AG20443 (cell line): ENCODE measurements around the gene PEX13.
"Not testable (repeated sequence)": the region's sequence is repeated elsewhere in the genome, so short reads cannot be mapped to it uniquely, and the experiment has no call there.

ENCODE experiments used
- DNase-seq: peaks from one replicate; pipeline ENCODE4 v3.0.0; 2012; ENCODE audit warnings: low spot score, mixed read lengths

Gene PEX13

GRCh38 chr2:61017556-61018317 lies at the start of gene PEX13, which contains the start of gene PUS10:
Gene PEX13 (plus strand): TSS chr2:61017720. CDS start chr2:61017760, 40 bp downstream.
Gene PUS10 (minus strand): TSS chr2:61018255. CDS start chr2:61011890, 6,365 bp downstream.
- DNase-seq = peak; percentile 91

- DNase-seq = no peak
Measured at GRCh38 chr2:60972889-60973656, 44.4 kb upstream of the PEX13 start.

- no peak for DNase-seq
Measured at GRCh38 chr2:60973705-60974104, 43.8 kb upstream of the PEX13 start.

- no peak for DNase-seq
Measured at GRCh38 chr2:60974652-60975051, 42.9 kb upstream of the PEX13 start.

GRCh38 chr2:60976256-60976850 lies 41.2 kb upstream of the PEX13 start:
- DNase-seq = no peak

GRCh38 chr2:60976875-60977561 lies 40.5 kb upstream of the PEX13 start:
- no peak for DNase-seq

GRCh38 chr2:60977562-60977895 lies 40.0 kb upstream of the PEX13 start:
- DNase-seq = no peak

GRCh38 chr2:60979231-60979630 lies 38.3 kb upstream of the PEX13 start:
- DNase-seq = no peak

GRCh38 chr2:60980071-60980815 lies 37.3 kb upstream of the PEX13 start:
- DNase-seq = no peak

GRCh38 chr2:60982066-60982465 lies 35.5 kb upstream of the PEX13 start:
- not testable (repeated sequence) for DNase-seq

- no peak for DNase-seq
Measured at GRCh38 chr2:60984720-60985119, 32.8 kb upstream of the PEX13 start.

- no peak for DNase-seq
Measured at GRCh38 chr2:60987041-60987440, 30.5 kb upstream of the PEX13 start.

GRCh38 chr2:60987656-60988055 lies 29.9 kb upstream of the PEX13 start:
- DNase-seq = not testable (repeated sequence)

GRCh38 chr2:60989259-60989658 lies 28.3 kb upstream of the PEX13 start:
- no peak for DNase-seq

GRCh38 chr2:60991644-60992043 lies 25.9 kb upstream of the PEX13 start:
- no peak for DNase-seq

- DNase-seq = no peak
Measured at GRCh38 chr2:60992985-60993392, 24.5 kb upstream of the PEX13 start.

GRCh38 chr2:60994131-60994530 lies 23.4 kb upstream of the PEX13 start:
- no peak for DNase-seq

- DNase-seq = peak; percentile 34
Measured at GRCh38 chr2:60998628-60999545, 18.6 kb upstream of the PEX13 start.

GRCh38 chr2:61005736-61006135 lies 11.8 kb upstream of the PEX13 start:
- DNase-seq = no peak

GRCh38 chr2:61006486-61007105 lies 10.9 kb upstream of the PEX13 start:
- DNase-seq = no peak
